GM18909 (cell line): ENCODE measurements around the gene NSF.

Experiments
- ATAC-seq: cut with Tn5 transposase; IDR thresholded peaks from one replicate; pipeline ENCODE4 v1.9.1; 2021; ENCODE audit warnings: mild to moderate bottlenecking; ENCODE audit not compliant: unreplicated experiment, poor library complexity

NSF gene

DNA sequence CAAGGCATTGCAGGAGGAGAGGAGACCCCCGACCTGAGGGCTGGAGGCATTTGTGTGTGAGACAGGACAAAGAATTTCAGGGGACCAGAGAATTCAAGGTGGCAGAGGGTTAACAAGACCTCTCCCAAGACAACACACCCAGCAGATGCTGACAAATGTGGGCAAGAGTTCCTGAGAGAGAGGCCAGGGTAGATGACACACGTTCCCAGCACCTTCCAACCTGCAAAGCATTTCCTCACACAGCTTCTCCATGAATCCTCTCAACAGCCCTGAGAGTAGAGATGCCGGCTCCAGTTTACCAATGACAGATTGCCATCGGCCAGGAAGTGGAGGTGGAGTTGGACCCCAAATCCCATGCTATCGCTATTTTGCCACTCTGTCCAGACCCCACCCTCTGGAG, 203.1 kb downstream of the NSF start:
- ATAC-seq: no peak

- no peak for ATAC-seq
Measured at GRCh38 chr17:46794318-46794717, 203.8 kb downstream of the NSF start.

- ATAC-seq: no peak
Measured at GRCh38 chr17:46795379-46795952, 205.0 kb downstream of the NSF start.

GRCh38 chr17:46796084-46796483, 205.6 kb downstream of the NSF start:
- no peak for ATAC-seq

DNA sequence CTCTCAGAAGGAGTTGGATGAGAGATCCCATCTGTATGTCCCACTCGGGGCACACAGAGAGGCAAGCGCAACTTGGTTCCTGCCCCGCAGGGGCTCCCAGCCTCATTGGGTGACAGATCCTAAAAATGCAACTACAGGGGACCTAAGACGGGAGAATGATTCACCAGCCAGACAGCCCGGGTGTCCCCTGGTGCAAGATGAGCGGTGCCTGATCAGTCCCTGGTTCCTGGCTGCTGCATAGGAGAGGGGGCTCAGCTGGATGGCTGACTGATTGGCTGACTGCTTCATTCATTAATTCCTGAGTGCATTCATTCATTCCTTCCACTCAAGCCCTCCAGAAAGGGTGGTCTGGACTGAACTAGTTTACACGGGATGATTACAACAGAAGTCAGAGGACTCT, 206.1 kb downstream of the NSF start:
- no peak for ATAC-seq

DNA sequence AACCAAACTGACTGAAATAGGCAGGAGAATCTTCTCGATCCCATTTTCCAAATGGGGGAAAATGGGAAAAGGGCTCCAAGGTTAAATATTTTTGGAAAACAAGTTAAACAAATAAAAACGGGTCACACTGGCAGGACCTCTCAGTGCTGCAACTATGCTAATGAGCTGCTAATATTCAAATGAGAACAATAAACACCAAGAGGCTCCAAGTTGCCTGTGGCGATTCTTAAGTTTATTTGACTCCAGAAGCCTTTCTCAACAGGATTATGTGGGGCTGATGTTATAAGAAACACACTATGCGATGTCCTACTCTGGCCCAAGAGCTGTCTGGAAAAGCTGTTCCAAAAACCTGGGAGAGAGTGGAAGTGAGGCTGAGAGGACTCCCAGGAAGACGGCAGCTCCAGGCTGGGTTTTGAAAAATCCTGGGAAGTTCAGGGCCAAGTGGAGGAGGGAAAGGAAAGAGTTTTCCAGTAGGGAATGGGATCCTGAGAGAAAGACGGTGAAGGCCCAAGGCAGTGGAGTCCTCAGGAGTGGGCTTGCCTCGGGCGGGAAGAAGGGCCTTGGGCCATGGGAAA, 206.6 kb downstream of the NSF start:
- no peak for ATAC-seq

- no peak for ATAC-seq
Measured at GRCh38 chr17:46800573-46800972, 210.1 kb downstream of the NSF start.

DNA sequence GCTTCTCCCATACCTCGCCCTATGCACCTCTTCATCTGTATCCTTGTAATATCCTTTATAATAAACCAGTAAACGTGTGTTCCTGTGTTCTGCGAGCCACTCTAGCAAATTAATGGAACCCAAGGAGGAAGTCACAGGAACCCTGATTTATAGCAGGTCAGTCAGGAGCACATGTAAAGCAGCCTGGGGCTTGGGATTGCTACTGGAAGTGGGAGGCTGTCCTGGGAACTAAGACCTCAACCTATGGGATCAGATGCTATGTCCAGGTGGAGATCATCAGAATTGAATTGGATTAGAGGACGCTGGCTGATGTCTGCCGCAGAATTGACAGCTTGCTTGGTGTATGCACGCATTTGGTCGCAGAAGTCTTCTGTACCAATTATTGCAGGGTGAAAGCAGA, 212.3 kb downstream of the NSF start:
- ATAC-seq: no peak

- no peak for ATAC-seq
Measured at GRCh38 chr17:46803544-46803943, 213.1 kb downstream of the NSF start.

- no peak for ATAC-seq
Measured at GRCh38 chr17:46805771-46806170, 215.3 kb downstream of the NSF start.
